Activated naive CD8-positive, alpha-beta T cell treated with anti-CD3 and anti-CD28 coated beads, Interleukin-2, amount 10 ng/mL, durations not matched to agents 7 days and 5 days (primary cell): ENCODE results near the gene MYO9B. TPM values are rescaled to one million over a fixed set of nuclear protein-coding genes. Genes with fewer than 3 reads are reported as not detected.
A peak's percentile ranks its signal among the peaks of the same experiment; 100 is the strongest.

Experiments used
- ATAC-seq: fragments of 150-1000 bp; cut with Tn5 transposase; one replicate; pipeline ENCODE4 v1.10.0; 2021; ENCODE audit warnings: low read depth, moderate library complexity
- POLR2A ChIA-PET: fragments of 350-600 bp; sonication (Branson Sonifier 250); formaldehyde crosslinking; loops from one replicate; lab custom pipeline; 2021; ENCODE audit warnings: antibody characterized with exemption; lab: Charles Lee
- DNase-seq: peaks from one replicate; pipeline ENCODE4 v3.0.0; 2021
- H3K27ac Mint-ChIP-seq: one replicate; pipeline ENCODE4 v1.8.0; 2022; ENCODE audit warnings: mild to moderate bottlenecking, mixed read lengths
- H3K27me3 Mint-ChIP-seq: one replicate; pipeline ENCODE4 v1.8.0; 2022; ENCODE audit warnings: mild to moderate bottlenecking, moderate library complexity, mixed read lengths
- H3K36me3 Mint-ChIP-seq: one replicate; pipeline ENCODE4 v1.8.0; 2021; ENCODE audit warnings: mild to moderate bottlenecking, mixed read lengths
- H3K4me1 Mint-ChIP-seq: one replicate; pipeline ENCODE4 v1.8.0; 2021; ENCODE audit warnings: mixed read lengths
- H3K4me3 Mint-ChIP-seq: one replicate; pipeline ENCODE4 v1.8.0; 2022; ENCODE audit warnings: mild to moderate bottlenecking, moderate library complexity, mixed read lengths
- H3K9me3 Mint-ChIP-seq: one replicate; pipeline ENCODE4 v1.8.0; 2021; ENCODE audit warnings: mixed read lengths
- total RNA-seq, 2 experiments: library from RNA; stranded (reverse); gene quantifications; one replicate each; pipeline ENCODE4 v1.2.3, GENCODE V29; 2021

Gene MYO9B
- total RNA-seq, 2 experiments from 2014 or later, result 275 to 285 TPM

GRCh38 chr19:17073869-17074633 lies 1.5 kb upstream of the MYO9B start:
- POLR2A ChIA-PET, result interaction anchor here (0.9 to 4.3 kb wide), 7 partner anchors 9 to 141 kb away, joined by 3 to 64 read pairs (median 4); partner anchors contain the start of gene USE1
- H3K4me3 Mint-ChIP-seq, result peak overlapping the region; percentile 99
- peak overlapping the region; percentile 96 for H3K27ac Mint-ChIP-seq
- ATAC-seq (no peak), DNase-seq (no peak)
- peaks cover 34% of the 10 kb centered on the region for H3K36me3 Mint-ChIP-seq
- H3K27me3 Mint-ChIP-seq, result no peaks in the 10 kb centered on the region
- peaks cover 41% of the 10 kb centered on the region for H3K4me1 Mint-ChIP-seq
- no peaks in the 10 kb centered on the region for H3K9me3 Mint-ChIP-seq

GRCh38 chr19:17074634-17075034 lies 943 bp upstream of the MYO9B start:
- no peaks in the 10 kb centered on the region for H3K27me3 Mint-ChIP-seq
- H3K4me3 Mint-ChIP-seq, result peak overlapping the region; percentile 99
- ATAC-seq (no peak), DNase-seq (no peak)
- H3K9me3 Mint-ChIP-seq, result no peaks in the 10 kb centered on the region
- H3K4me1 Mint-ChIP-seq, result peaks cover 45% of the 10 kb centered on the region
- POLR2A ChIA-PET, result interaction anchor here (0.9 to 4.3 kb wide), 7 partner anchors 9 to 140 kb away, joined by 3 to 64 read pairs (median 4); partner anchors contain the start of gene USE1
- peaks cover 30% of the 10 kb centered on the region for H3K36me3 Mint-ChIP-seq
- H3K27ac Mint-ChIP-seq, result peak overlapping the region; percentile 96

DNA sequence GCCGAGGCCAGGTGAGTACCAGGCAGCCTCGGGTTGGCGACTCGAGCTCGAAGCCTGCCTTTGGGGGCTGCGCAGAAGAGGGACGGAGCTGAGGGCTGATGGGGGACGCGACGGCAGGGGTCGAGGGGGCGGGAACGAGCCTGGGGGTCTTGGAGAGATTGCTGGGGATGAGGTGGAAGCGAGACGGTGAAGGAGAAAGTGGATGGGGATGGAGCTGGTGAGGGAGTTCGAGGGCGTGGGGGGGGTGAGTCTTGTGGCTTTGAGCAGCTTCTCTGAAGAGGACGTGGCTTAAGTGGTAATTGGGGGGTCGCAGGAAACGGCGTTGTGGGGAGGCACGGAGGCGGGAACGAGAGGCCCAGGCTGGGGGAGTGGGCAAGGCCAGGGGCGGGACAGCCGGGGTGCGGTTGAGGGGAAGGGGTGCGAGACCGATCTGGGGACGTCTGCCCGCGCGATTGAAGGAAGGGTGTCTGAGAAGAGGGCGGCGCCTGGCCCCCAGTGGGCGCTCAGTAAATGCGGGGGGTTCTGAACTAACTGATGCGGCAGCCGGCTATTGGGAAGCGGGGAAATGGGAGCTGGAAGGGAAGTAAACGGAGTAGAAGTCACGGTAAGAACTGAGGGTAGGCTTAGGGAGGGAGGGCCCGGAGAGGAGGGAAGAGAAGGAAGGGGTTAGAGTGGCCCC lies 426 bp downstream of the MYO9B start:
- ATAC-seq (peak; percentile 10), DNase-seq (peak; percentile 75)
- no peaks in the 10 kb centered on the region for H3K9me3 Mint-ChIP-seq
- H3K36me3 Mint-ChIP-seq, result peaks cover 24% of the 10 kb centered on the region
- peak overlapping the region; percentile 99 for H3K4me3 Mint-ChIP-seq
- H3K27me3 Mint-ChIP-seq, result no peaks in the 10 kb centered on the region
- peak overlapping the region; percentile 98 for H3K27ac Mint-ChIP-seq
- POLR2A ChIA-PET, result interaction anchor here (0.6 to 4.3 kb wide), 15 partner anchors 9 to 207 kb away, joined by 3 to 64 read pairs (median 4); partner anchors contain the start of genes OCEL1 and USE1
- H3K4me1 Mint-ChIP-seq, result peaks cover 44% of the 10 kb centered on the region

DNA sequence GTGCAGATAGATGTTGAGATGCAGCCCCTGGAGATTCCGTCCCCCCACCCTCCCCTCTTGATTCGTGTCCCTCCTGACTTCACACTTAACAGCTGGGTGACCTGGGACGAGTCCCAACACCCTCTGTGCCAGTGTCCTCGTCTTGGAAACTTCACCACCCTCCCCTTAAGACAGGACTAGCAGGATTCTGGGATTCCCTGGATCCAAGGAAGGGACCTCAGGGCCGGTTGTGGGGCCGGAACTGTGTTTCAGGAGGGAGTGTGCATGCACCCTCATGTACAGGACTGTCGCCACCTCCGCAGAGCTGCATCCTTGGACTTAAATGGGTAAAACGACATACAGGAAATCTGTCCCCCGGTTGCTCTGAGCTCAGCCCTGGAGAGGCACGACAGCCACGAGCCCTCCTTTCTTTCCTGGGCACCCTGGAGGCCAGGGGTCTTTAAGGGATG lies 990 bp downstream of the MYO9B start:
- Mint-ChIP-seq H3K27ac (peak overlapping the region; percentile 98), H3K9me3 (no peaks in the 10 kb centered on the region), H3K4me3 (peak overlapping the region; percentile 99), H3K36me3 (peaks cover 22% of the 10 kb centered on the region), H3K4me1 (peaks cover 42% of the 10 kb centered on the region), H3K27me3 (no peaks in the 10 kb centered on the region)
- DNase-seq, result peak; percentile 61
- POLR2A ChIA-PET, result interaction anchor here (0.9 to 4.3 kb wide), 12 partner anchors 9 to 206 kb away, joined by 3 to 64 read pairs (median 4); partner anchors contain the start of genes OCEL1 and USE1
- ATAC-seq, result peak; percentile 25

DNA sequence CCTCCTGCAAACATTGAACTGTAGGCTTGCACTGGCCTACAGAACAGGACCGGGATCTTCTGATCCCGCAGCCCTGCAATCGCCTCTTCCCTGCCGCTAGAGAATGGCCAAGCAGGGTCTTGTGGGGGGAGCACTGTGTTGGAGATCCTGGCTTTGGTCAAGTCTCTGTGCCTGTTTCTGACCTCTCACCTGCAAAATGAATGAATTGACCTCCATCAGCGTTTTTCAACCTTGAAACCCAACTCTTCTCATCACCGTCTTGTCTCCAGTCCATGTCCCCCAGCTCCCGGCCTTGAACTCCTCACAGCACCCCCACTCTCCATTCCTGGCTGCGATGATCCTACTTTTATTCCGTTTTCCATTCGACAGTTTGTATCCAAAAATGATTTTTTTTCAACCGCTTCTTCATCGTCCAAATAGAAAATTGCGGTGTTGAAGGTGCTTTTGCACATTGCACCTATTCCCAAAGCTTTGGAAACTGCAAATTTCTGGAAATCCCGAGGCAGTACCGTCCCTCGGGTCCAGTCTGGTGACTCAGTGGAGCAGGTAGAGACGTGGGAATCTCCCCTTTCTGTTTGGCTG lies 2.0 kb downstream of the MYO9B start:
- Mint-ChIP-seq H3K27me3 (no peaks in the 10 kb centered on the region), H3K36me3 (peaks cover 24% of the 10 kb centered on the region), H3K4me1 (peaks cover 50% of the 10 kb centered on the region), H3K4me3 (peak overlapping the region; percentile 99), H3K27ac (no peak overlapping the region), H3K9me3 (no peaks in the 10 kb centered on the region)
- no peak for ATAC-seq
- POLR2A ChIA-PET, result interaction anchor here (1.1 to 4.3 kb wide), 3 partner anchors 48 to 148 kb away, joined by 9 to 64 read pairs (median 10); partner anchors contain the start of genes OCEL1 and USE1
- no peak for DNase-seq

DNA sequence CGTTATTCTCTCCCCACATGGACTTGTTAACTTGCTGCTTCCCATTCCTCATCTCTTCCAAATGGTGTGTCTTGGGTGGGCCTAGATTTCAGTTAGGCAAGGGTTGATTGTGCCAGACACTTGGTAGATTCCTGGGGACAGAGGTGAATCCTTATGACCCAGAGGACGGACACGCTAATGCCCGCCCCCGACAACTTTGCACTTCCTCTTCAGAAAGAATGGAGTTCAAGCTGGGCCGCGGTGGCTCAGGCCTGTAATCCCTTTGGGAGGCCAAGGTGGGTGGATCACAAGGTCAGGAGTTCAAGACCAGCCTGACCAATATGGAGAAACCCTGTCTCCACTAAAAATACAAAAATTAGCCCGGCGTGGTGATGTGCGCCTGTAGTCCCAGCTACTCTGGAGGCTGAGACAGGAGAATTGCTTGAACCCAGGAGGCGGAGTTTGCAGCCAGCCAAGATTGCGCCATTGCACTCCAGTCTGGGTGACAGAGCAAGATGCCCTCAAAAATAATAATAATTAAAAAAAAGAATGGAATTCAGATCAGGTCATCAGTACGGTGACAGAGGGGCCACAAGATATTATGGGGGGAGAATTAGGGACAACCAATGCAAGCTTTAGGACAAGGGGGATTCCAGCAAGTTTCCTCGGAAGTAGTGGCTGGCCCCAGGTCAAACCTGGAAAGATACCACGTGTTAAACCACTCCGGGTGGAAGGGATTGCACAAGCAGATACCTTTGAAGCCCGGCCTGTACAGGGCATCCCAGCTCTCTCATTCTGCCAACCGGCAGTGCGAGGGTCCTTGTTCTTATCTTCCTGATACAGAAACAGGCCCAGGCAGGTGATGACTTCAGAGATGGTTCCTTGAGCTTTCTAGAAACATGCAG lies 2.7 kb downstream of the MYO9B start:
- Mint-ChIP-seq H3K27ac (no peak overlapping the region), H3K36me3 (peaks cover 18% of the 10 kb centered on the region), H3K9me3 (no peaks in the 10 kb centered on the region), H3K27me3 (no peaks in the 10 kb centered on the region), H3K4me3 (peak overlapping the region; percentile 99), H3K4me1 (peaks cover 50% of the 10 kb centered on the region)
- ATAC-seq (no peak), DNase-seq (no peak)
- POLR2A ChIA-PET, result interaction anchor here (2.4 kb wide), 1 partner anchor 47 kb away, joined by 8 read pairs; no protein-coding TSS in a partner anchor

- POLR2A ChIA-PET, result interaction anchor here (1.2 to 2.4 kb wide), 2 partner anchors 46 to 105 kb away, joined by 3 to 8 read pairs; no protein-coding TSS in a partner anchor
- DNase-seq (no peak), ATAC-seq (no peak)
- H3K4me1 Mint-ChIP-seq, result peaks cover 44% of the 10 kb centered on the region
- no peaks in the 10 kb centered on the region for H3K27me3 Mint-ChIP-seq
- H3K36me3 Mint-ChIP-seq, result peaks cover 15% of the 10 kb centered on the region
- H3K9me3 Mint-ChIP-seq, result no peaks in the 10 kb centered on the region
- peak overlapping the region; percentile 74 for H3K27ac Mint-ChIP-seq
- H3K4me3 Mint-ChIP-seq, result peak overlapping the region; percentile 70
Measured at GRCh38 chr19:17078920-17079709, 3.5 kb downstream of the MYO9B start.

DNA sequence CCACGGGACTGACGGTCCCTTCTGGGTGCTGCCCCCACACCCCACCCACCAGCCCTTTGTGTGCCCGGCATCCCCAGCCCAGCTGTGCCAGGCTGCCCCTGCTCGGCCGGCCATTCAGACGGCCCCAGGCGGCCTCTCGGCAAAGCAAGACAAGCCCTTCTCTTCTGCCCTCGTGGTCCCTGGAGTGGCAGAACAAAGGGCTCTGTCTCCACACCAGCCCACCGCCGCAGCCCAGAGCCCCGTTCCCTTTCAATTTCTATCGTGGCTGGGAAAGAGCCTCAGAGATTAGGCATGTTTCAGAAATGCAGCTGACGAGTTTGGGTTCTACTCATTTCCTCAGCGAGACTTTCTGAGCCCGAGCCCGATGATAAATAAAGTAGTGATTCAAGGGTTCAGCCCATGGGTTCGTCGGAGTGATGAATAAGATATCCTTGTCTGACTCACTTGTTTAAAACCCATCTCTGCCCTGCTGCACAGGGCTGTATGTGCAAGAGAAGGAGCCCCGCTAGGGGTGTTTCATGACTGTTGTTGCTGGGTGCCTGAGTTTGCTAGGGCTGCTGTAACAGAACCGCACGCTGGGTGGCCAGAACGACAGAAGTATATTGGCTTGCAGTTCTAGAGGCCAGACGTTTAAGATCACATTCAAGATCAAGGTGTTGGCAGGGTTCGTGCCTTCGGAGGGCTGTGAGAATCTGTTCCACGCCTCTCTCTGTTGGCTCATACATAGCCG lies 4.3 kb downstream of the MYO9B start:
- Mint-ChIP-seq H3K27me3 (no peaks in the 10 kb centered on the region), H3K36me3 (peaks cover 15% of the 10 kb centered on the region), H3K9me3 (no peaks in the 10 kb centered on the region), H3K4me1 (peaks cover 40% of the 10 kb centered on the region), H3K4me3 (peak overlapping the region; percentile 70), H3K27ac (peak overlapping the region; percentile 72)
- POLR2A ChIA-PET, result interaction anchor here (0.6 to 2.4 kb wide), 4 partner anchors 10 to 104 kb away, joined by 3 to 8 read pairs (median 4); no protein-coding TSS in a partner anchor
- peak; percentile 51 for DNase-seq
- ATAC-seq, result no peak

DNA sequence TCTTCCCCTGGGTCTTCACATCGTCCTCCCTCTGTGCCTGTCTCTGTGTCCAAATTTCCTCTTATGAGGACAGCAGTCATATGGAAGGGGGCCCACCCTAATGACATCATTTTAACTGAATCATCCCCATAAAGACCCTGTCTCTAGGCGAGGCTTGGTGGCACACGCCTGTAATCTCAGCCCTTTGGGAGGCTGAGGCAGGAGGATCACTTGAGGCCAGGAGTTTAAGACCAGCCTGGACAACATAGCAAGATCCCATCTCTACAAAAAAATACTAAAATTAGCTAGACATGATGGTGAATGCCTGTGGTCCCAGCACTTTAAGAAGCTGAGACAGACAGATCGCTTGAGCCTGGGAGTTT lies 4.8 kb downstream of the MYO9B start:
- H3K4me1 Mint-ChIP-seq, result peaks cover 40% of the 10 kb centered on the region
- no peaks in the 10 kb centered on the region for H3K9me3 Mint-ChIP-seq
- H3K27ac Mint-ChIP-seq, result no peak overlapping the region
- DNase-seq (no peak), ATAC-seq (no peak)
- no peaks in the 10 kb centered on the region for H3K27me3 Mint-ChIP-seq
- peaks cover 16% of the 10 kb centered on the region for H3K36me3 Mint-ChIP-seq
- POLR2A ChIA-PET, result interaction anchor here (0.6 to 2.4 kb wide), 4 partner anchors 10 to 104 kb away, joined by 3 to 8 read pairs (median 4); no protein-coding TSS in a partner anchor
- H3K4me3 Mint-ChIP-seq, result peak overlapping the region; percentile 70

- H3K36me3 Mint-ChIP-seq, result peaks cover 16% of the 10 kb centered on the region
- H3K9me3 Mint-ChIP-seq, result no peaks in the 10 kb centered on the region
- no peak for DNase-seq
- peaks cover 41% of the 10 kb centered on the region for H3K4me1 Mint-ChIP-seq
- H3K27me3 Mint-ChIP-seq, result no peaks in the 10 kb centered on the region
- POLR2A ChIA-PET, result no interaction called here
- no peak for ATAC-seq
- no peak overlapping the region for H3K27ac Mint-ChIP-seq
- no peak overlapping the region for H3K4me3 Mint-ChIP-seq
Measured at GRCh38 chr19:17081672-17082630, 6.4 kb downstream of the MYO9B start.
